GM13976 (cell line): Measurements from ENCODE around the gene SCN4B.

Experiments used
- DNase-seq: peaks from one replicate; pipeline ENCODE4 v3.0.0; 2012; ENCODE audit warnings: low spot score
- CTCF ChIP-seq: IDR thresholded peaks from 2 replicates; pipeline ENCODE4 v1.5.1; 2012; ENCODE audit warnings: borderline replicate concordance, mild to moderate bottlenecking; ENCODE audit not compliant: insufficient read depth; ENCODE audit errors: extremely low read depth, missing control alignments, control extremely low read depth
- in situ Hi-C: fragments of 300-500 bp; cut with MboI; formaldehyde crosslinking; loops from one replicate; pipeline ENCODE4 v1.12.0; 2022; ENCODE audit warnings: low sequenced_read_pairs, mixed read lengths, inconsistent platforms; ENCODE audit not compliant: unreplicated experiment

Gene SCN4B

GRCh38 chr11:118138839-118139420, 13.7 kb downstream of the SCN4B start:
- no peak for DNase-seq
- in situ Hi-C loops: no loop called here
- no peak for TF ChIP-seq CTCF

GRCh38 chr11:118136801-118137200, 15.8 kb downstream of the SCN4B start:
- DNase-seq: no peak
- in situ Hi-C loops: no loop called here
- TF ChIP-seq CTCF: no peak

- no peak for DNase-seq
- in situ Hi-C loops: no loop called here
- no peak for TF ChIP-seq CTCF
Measured at GRCh38 chr11:118136341-118136740, 16.3 kb downstream of the SCN4B start.

- in situ Hi-C loops: no loop called here
- DNase-seq: no peak
- no peak for TF ChIP-seq CTCF
Measured at GRCh38 chr11:118135796-118136165, 16.8 kb downstream of the SCN4B start.

- DNase-seq: no peak
- no peak for TF ChIP-seq CTCF
- in situ Hi-C loops: no loop called here
Measured at GRCh38 chr11:118135051-118135795, 17.4 kb downstream of the SCN4B start.

- in situ Hi-C loops: no loop called here
- TF ChIP-seq CTCF: no peak
- no peak for DNase-seq
Measured at GRCh38 chr11:118133816-118134215, 18.8 kb downstream of the SCN4B start.
